WERI-Rb-1 (cell line): ENCODE results near the gene LASP1.

Source experiments
- DNase-seq: peaks from one replicate; pipeline ENCODE4 v3.0.0-alpha.2; 2020
- H3K27ac ChIP-seq: fragments of 250-450 bp; sonication (Bioruptor Pico); 2 replicates; pipeline ENCODE4 v1.5.1; 2020; ENCODE audit warnings: mild to moderate bottlenecking, moderate library complexity
- H3K27me3 ChIP-seq: fragments of 250-450 bp; sonication (Bioruptor Pico); 2 replicates; pipeline ENCODE4 v1.5.1; 2021; ENCODE audit warnings: mild to moderate bottlenecking, low read depth, moderate library complexity; ENCODE audit not compliant: insufficient read depth, severe bottlenecking
- H3K36me3 ChIP-seq: fragments of 250-450 bp; sonication (Bioruptor Pico); 2 replicates; pipeline ENCODE4 v1.5.1; 2020; ENCODE audit warnings: mild to moderate bottlenecking, moderate library complexity
- H3K4me3 ChIP-seq: 2 replicates; pipeline ENCODE4 v1.5.1; 2011; ENCODE audit warnings: low read depth, mild to moderate bottlenecking, control low read depth, low read length
- H3K9me3 ChIP-seq: fragments of 250-450 bp; sonication (Bioruptor Pico); 2 replicates; pipeline ENCODE4 v1.5.1; 2021; ENCODE audit warnings: mild to moderate bottlenecking, moderate library complexity; ENCODE audit not compliant: severe bottlenecking
- CTCF ChIP-seq: IDR thresholded peaks from 2 replicates; pipeline ENCODE4 v1.5.1; 2011; ENCODE audit warnings: low read depth, mild to moderate bottlenecking, control low read depth, inconsistent platforms, low read length

Gene LASP1

GRCh38 chr17:38869526-38870258 is at the start of gene LASP1:
Gene LASP1, plus strand, starts transcription at chr17:38870058. Its CDS starts 132 bp downstream, at chr17:38870190.
- Histone ChIP-seq H3K27ac (peak within 1 kb of the TSS; percentile 91), H3K9me3 (no peaks in the 10 kb centered on the region), H3K27me3 (no peaks in the 10 kb centered on the region), H3K36me3 (peaks cover 4% of the 10 kb centered on the region), H3K4me3 (peak within 1 kb of the TSS; percentile 99)
- no peak for TF ChIP-seq CTCF
- peak; percentile 87 for DNase-seq

GRCh38 chr17:38824899-38825761 is 44.7 kb upstream of the LASP1 start, which contains the start of gene CWC25:
Gene CWC25, minus strand, starts transcription at chr17:38825321. Its CDS starts 138 bp downstream, at chr17:38825183.
- TF ChIP-seq CTCF: no peak
- peak within 1 kb of the TSS; percentile 96 for H3K27ac ChIP-seq
- H3K4me3 ChIP-seq: peak within 1 kb of the TSS; percentile 84
- no peaks in the 10 kb centered on the region for H3K27me3 ChIP-seq
- H3K36me3 ChIP-seq: peaks cover 17% of the 10 kb centered on the region
- H3K9me3 ChIP-seq: no peaks in the 10 kb centered on the region
- DNase-seq: peak; percentile 94

GRCh38 chr17:38825762-38826247 is 44.1 kb upstream of the LASP1 start:
- Histone ChIP-seq H3K4me3 (peak overlapping the region; percentile 84), H3K9me3 (no peaks in the 10 kb centered on the region), H3K27me3 (no peaks in the 10 kb centered on the region), H3K36me3 (peaks cover 10% of the 10 kb centered on the region), H3K27ac (peak overlapping the region; percentile 96)
- TF ChIP-seq CTCF: no peak
- no peak for DNase-seq

- H3K36me3 ChIP-seq: peaks cover 36% of the 10 kb centered on the region
- H3K4me3 ChIP-seq: no peak overlapping the region
- peak overlapping the region; percentile 33; the same call in 1 of the 2 replicates for H3K27ac ChIP-seq
- H3K27me3 ChIP-seq: no peaks in the 10 kb centered on the region
- H3K9me3 ChIP-seq: no peaks in the 10 kb centered on the region
- DNase-seq: no peak
- TF ChIP-seq CTCF: no peak
These were observed 25.5 kb upstream of the LASP1 start for GRCh38 chr17:38844261-38844757.

- Histone ChIP-seq H3K27me3 (no peaks in the 10 kb centered on the region), H3K36me3 (peaks cover 75% of the 10 kb centered on the region), H3K27ac (no peak overlapping the region; the same call in 1 of the 2 replicates), H3K4me3 (no peak overlapping the region), H3K9me3 (no peaks in the 10 kb centered on the region)
- DNase-seq: no peak
- no peak for TF ChIP-seq CTCF
These were observed 21.3 kb upstream of the LASP1 start for GRCh38 chr17:38848557-38848891.
